GM12872 (cell line): ENCODE results near the gene HIBCH.

Source experiments
- TF ChIP-seq, protein P1 (sequence below): IDR thresholded peaks from 3 replicates; pipeline ENCODE4 v1.5.1; 2011; ENCODE audit warnings: low read depth, mild to moderate bottlenecking, low read length, moderate library complexity; ENCODE audit not compliant: insufficient read depth

The HIBCH gene

DNA sequence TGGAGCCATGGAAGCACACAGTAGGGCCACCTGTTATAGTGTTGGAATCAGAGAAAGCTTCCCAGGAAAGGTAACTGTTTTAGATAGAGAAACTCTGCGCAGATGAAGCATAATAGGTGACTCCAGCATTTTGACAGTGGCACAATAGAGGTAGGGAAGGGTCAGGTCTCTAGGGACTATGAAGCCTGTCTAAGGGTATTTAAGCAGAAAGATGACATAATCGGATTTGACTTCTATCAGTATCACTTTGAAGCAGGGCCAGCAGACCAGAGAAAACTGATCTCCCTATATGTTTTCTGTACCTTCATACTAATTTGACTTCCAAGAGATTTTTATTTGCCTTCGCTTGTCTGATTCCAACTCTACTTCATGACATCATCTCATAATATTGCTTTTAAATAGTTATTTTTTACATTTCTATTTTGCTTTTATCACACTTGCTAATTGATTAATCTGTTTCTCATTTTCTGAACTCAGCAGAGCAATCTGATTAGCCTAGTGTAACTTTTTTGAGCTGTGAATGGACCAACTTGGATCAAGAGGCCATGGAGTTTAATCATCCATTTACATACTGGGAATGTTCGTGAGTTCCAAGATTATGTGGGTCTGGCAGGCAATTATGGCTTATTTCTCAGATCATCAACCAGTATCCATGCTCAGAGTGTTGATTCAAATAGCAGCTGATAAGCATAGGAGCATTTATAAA is 8.4 kb upstream of the HIBCH start:
- TF ChIP-seq, protein P1, sequence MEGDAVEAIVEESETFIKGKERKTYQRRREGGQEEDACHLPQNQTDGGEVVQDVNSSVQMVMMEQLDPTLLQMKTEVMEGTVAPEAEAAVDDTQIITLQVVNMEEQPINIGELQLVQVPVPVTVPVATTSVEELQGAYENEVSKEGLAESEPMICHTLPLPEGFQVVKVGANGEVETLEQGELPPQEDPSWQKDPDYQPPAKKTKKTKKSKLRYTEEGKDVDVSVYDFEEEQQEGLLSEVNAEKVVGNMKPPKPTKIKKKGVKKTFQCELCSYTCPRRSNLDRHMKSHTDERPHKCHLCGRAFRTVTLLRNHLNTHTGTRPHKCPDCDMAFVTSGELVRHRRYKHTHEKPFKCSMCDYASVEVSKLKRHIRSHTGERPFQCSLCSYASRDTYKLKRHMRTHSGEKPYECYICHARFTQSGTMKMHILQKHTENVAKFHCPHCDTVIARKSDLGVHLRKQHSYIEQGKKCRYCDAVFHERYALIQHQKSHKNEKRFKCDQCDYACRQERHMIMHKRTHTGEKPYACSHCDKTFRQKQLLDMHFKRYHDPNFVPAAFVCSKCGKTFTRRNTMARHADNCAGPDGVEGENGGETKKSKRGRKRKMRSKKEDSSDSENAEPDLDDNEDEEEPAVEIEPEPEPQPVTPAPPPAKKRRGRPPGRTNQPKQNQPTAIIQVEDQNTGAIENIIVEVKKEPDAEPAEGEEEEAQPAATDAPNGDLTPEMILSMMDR = no peak

DNA sequence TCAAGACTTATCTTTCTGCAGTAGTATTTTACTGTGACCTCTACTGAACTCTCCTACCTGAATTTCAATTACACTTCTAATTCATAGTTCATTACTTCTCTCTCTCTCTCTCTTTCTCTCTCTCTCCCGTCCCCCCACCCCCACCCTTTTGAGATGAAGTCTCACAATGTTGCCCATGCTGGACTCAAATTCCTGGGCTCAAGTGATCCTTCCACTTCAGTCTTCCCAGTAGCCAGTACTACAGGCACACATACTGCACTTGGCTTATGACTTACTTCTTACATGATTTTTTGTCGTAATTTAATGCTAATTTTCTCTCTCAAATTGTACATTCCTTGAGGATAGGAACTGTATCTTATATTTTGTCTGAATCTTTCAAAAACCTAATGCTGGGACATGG is 6.0 kb upstream of the HIBCH start:
- TF ChIP-seq, protein P1 = no peak

DNA sequence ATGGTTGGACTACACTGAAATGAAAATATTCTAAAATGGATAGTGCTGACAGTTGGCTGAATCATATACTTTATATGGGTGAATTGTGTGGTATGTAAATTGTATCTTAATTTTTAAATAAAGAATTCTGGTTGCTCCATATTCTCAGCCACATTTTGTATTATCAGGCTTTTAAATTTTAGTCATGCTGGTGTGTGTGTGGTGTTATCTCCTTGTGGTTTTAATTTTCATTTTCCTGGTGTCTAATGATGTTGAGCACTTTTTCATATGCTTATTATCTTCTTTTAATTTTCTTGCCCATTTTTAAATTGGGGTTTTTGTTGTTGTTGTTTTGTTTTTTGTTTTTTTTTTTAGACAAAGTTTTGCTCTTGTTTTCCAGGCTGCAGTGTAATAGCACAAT is 3.8 kb upstream of the HIBCH start:
- TF ChIP-seq, protein P1 = no peak

DNA sequence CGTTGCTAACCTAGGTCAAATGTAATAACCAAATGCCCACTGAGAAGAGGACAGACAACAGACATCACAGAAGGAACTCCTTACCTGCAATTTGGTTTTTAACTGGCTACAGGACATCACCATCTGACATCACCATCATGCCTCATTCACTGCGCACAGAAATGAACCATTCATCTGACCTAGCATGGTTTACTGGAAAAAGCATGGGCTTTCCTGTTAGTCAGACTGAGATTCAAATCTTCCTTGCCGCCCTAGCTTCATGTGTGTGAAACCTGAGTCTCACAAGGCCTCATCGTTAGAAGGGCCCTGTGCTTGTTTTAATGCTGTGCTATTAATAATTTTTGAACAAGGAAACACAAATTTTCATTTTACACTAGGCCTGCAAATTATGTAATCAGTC is 1.1 kb upstream of the HIBCH start:
- TF ChIP-seq, protein P1 = no peak

DNA sequence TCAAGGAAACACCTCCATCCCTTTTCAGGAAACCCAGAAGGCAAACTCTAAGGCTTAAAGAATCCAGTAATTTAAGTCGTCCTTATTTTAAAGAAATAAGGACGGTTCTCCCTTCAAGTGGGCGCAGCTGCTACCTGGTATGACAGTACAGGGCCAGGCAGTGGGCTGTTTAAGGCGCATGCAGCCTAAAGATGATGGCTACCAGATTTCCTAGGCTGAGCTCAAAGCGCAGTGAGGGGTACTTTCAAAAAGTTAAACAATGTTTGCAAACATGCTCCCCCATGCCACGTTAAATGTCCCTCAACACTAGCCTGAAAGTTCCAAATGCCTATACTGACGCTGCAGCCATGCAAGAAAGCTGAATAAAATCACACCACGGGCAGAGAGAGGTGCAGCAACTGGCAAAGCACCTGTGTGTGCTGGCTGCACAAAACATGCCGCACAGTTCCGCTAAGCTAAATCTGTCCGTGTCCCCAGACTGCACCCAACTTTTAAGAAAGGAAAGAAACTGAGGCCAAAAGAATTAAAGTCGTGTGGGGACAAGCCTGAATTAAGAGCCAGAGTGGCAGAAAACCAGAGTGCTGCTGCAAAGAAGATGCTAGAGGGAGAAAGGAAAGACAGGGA is 583 bp downstream of the HIBCH start:
- TF ChIP-seq, protein P1 = no peak

DNA sequence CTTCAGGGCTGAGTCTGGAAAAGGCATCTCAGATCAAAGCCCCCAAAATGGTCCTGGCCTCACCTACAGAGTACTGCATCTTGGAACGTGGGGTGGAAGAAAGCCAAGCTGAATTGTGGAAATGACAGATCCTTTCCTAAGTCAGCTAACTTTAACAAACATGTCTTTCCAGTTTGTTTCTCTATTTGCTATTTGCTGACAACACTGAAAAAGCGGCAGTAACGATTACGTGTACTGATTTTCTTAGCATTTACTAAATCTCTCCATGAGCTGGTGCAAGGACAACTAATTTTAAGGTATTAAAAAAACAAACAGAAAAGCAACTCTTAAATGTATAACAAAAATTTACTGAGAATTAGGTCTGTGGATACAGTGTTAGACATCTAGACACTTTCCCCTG is 1.1 kb downstream of the HIBCH start:
- TF ChIP-seq, protein P1 = no peak

DNA sequence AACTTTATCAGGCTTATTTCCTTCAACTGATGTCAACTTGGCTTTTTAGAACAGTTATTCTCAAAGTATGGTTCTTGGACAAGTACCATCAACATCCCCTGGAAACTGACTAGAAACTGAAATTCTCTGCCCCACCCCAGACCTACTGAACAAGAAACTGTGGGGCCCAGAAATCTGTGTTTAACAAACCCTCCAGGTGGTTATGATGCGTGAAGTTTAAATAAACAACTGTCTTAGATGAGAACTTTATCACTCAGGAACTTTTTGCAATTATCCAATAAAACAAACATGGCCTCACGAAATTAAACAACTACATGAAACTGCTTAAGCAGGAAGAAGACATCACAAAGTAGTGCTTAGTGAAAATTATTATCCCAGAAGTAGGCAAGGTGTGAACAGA is 4.4 kb downstream of the HIBCH start:
- TF ChIP-seq, protein P1 = no peak
